Lower leg skin (tissue), 3 donors: Measurements from ENCODE around the gene SDHD.

Experiments used
- POLR2A ChIP-seq, 2 donors: fragments of 450-650 bp; IDR thresholded peaks; one replicate each; pipeline ENCODE4 v1.6.1; 2016 to 2017; ENCODE audit warnings: antibody characterized with exemption in 2 of 2, mild to moderate bottlenecking in 1 of 2, moderate library complexity in 1 of 2
- TF ChIP-seq, protein P1 (sequence below), 3 donors: fragments of 450-650 bp; IDR thresholded peaks; one replicate each; pipeline ENCODE4 v1.5.1; 2016; ENCODE audit warnings: antibody characterized with exemption in 3 of 3, mild to moderate bottlenecking in 3 of 3, moderate library complexity in 2 of 3

DNA sequence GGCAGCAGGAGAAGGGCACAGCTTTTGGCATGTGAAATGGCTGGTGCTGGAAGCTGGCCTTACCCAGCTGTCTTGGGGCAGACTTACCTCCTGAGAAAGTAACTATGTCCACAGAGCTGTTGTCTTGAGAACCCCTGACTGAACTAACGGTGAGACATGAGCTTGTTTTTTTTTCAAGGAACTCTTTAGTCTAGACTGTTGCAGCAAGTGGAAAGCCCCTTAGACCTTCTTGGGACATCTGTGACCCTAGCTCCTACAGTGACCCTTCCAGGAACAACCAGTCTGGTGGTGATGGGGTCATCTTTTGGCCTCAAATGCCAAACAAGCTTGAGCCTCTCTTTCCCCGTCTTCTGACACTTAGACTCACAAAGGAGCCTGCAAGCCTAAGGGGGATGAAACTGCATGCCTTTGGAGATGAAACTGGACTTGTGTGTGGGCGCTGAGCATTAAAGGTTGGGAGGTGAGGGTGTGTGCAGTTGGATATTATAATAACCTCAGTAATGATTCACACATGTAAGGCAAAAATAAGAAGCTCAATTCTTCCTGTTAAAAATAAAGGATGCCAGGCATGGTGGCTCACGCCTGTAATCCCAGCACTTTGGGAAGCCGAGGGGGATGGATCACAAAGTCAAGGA, 35.4 kb downstream of the SDHD start:
- TF ChIP-seq, protein P1, sequence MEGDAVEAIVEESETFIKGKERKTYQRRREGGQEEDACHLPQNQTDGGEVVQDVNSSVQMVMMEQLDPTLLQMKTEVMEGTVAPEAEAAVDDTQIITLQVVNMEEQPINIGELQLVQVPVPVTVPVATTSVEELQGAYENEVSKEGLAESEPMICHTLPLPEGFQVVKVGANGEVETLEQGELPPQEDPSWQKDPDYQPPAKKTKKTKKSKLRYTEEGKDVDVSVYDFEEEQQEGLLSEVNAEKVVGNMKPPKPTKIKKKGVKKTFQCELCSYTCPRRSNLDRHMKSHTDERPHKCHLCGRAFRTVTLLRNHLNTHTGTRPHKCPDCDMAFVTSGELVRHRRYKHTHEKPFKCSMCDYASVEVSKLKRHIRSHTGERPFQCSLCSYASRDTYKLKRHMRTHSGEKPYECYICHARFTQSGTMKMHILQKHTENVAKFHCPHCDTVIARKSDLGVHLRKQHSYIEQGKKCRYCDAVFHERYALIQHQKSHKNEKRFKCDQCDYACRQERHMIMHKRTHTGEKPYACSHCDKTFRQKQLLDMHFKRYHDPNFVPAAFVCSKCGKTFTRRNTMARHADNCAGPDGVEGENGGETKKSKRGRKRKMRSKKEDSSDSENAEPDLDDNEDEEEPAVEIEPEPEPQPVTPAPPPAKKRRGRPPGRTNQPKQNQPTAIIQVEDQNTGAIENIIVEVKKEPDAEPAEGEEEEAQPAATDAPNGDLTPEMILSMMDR (IDR thresholded peaks at IDR 0.05): no peak
- TF ChIP-seq POLR2A (IDR thresholded peaks at IDR 0.05): no peak
